ENCODE measurements around the gene ATP6AP1. TPM values are rescaled to one million over a fixed set of nuclear protein-coding genes. Genes with fewer than 3 reads are reported as not detected.

The ATP6AP1 gene
- total and polyA plus RNA-seq, 9 of the 15 experiments (the other 6 are each of a cell fraction or from before 2014, with no cell fraction given): 8.3 to 90.5 (median 52.9) TPM

DNA sequence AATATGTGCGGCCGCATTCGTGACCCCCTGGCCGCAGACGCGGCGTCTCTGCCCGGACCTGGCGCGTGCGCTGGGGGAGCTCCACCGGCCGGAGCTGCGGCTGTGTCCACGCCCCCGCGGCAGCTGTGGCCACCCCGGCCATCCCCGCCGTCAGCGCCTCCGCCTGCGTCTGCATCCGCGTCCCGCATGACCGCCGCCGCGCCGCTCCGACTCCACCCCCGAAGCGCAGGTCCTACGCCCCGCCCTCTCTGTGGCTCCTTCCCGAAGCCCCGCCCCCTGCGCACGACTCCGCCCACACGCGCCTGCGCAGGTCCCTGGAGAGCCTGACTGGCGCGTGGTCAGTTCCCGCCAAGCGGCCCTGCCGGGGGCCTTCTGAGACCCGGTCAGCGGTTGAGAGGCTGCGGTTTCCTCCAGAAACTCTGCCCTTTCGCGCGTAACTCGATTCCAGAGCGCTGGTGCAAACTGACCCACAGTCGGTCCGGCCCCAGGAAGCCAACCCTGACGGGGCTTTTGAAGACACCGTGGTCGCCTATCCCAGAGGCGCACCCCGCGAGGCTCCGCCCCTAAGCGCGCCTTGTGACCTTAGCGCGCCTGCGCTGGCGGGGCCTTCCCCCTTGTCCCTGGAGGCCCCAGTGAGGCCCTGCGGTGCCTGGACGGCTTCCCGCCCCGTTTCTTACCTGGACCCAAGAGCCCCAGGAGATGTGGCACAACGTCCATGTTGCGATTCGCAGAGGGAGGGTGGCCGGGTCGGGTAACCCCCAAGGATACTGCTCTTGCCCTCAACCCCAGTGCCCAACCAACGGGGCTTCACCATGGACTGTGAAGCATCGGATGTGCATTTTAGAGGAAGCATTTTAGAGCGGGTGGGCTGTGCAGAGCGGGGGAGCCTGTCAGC is 50.5 kb downstream of the ATP6AP1 start, which contains the start of gene LAGE3:
Gene LAGE3 (minus strand): TSS at position 554 of the 895 bp plus-strand sequence. CDS start 366 bp downstream, at position 188.
- H3K9me1 ChIP-seq (ENCODE audit: control insufficient read depth, insufficient read depth, low read length): no peaks in the 10 kb centered on the region
- peaks cover 20% of the 10 kb centered on the region for H3K79me2 ChIP-seq (ENCODE audit: control insufficient read depth, insufficient read depth, low read length)
- peak within 1 kb of the TSS; percentile 95 for H3K4me2 ChIP-seq (ENCODE audit: insufficient read depth, low read length)
- peak within 1 kb of the TSS; percentile 76 to 90 for H3K9ac ChIP-seq (ENCODE audit: insufficient read depth in 1 of 2, low read depth in 2 of 2, low read length in 2 of 2)
- DNase-seq (ENCODE audit: extremely low read depth in 1 of 4, low spot score in 3 of 4) (peak; percentile 87 to 95 (median 92)), ATAC-seq (peak; percentile 92), FAIRE-seq (peak; percentile 84)
- peak within 1 kb of the TSS; percentile 98 for H2AFZ ChIP-seq (ENCODE audit: low read depth, low read length)
- peaks cover 36 to 46% of the 10 kb centered on the region in 2 experiments for H3K4me1 ChIP-seq (replicated peaks in 1 of 2; ENCODE audit: control insufficient read depth in 2 of 2, insufficient read depth in 2 of 2, low read length in 2 of 2)
- BruUV-seq (replicated peaks): TSS peak; percentile 80
- under 1% methylated on average over 45 of the region's 85 CpGs for WGBS (ENCODE audit: insufficient coverage, low coverage, missing lambda C conversion rate)
- no peaks in the 10 kb centered on the region for H4K20me1 ChIP-seq (replicated peaks; ENCODE audit: control insufficient read depth, insufficient read depth, low read length)
- peak within 1 kb of the TSS; percentile 94 for H3K27ac ChIP-seq (ENCODE audit: extremely low read depth, low read depth, low read length)
- H3K36me3 ChIP-seq (ENCODE audit: control insufficient read depth, insufficient read depth, low read length): peaks cover 11% of the 10 kb centered on the region
- intact Hi-C loops (cut with micrococcal nuclease): loop anchor here (5.0 kb wide), 1 partner anchor 52 kb away; the partner anchor contains the start of gene ATP6AP1
- H3K27me3 ChIP-seq (ENCODE audit: control insufficient read depth in 2 of 2, insufficient read depth in 2 of 2, low read length in 2 of 2): no peaks in the 10 kb centered on the region
- in situ Hi-C loops (cut with MboI): no loop called here
- peak within 1 kb of the TSS; percentile 60 for H3K4me3 ChIP-seq
- H3K9me3 ChIP-seq (replicated peaks; ENCODE audit: control insufficient read depth, insufficient read depth, low read depth, low read length): no peaks in the 10 kb centered on the region
- CTCF ChIA-PET (ENCODE audit: low intra/inter-chr PET ratio): no interaction called here
- POLR2A ChIA-PET: interaction anchor here (0.6 to 1.4 kb wide), 9 partner anchors 9 to 78 kb away, joined by 3 to 11 read pairs (median 4); partner anchors contain the start of gene DNASE1L1
- no peak for TF ChIP-seq ZNF217 (CRISPR knock-in tag; IDR thresholded peaks at IDR 0.05)
- TF ChIP-seq ERF (CRISPR knock-in tag; IDR thresholded peaks at IDR 0.05): no peak
- TF ChIP-seq YY1 (IDR thresholded peaks at IDR 0.05; ENCODE audit: borderline replicate concordance in 1 of 3, control insufficient read depth in 1 of 3, extremely low read depth in 1 of 3, insufficient read depth in 3 of 3, insufficient read length in 1 of 3, insufficient replicate concordance in 2 of 3, low read depth in 1 of 3, low read length in 2 of 3): peak in 1 of 3 experiments; percentile 71
- no peak for TF ChIP-seq GTF2A2 (tag; IDR thresholded peaks at IDR 0.05)
- no peak for TF ChIP-seq POLR3A (IDR thresholded peaks at IDR 0.05; ENCODE audit: borderline replicate concordance, extremely low read depth, insufficient read depth, insufficient read length)
- no peak for TF ChIP-seq ZNF143 (CRISPR knock-in tag; IDR thresholded peaks at IDR 0.05)
- TF ChIP-seq, protein P1, sequence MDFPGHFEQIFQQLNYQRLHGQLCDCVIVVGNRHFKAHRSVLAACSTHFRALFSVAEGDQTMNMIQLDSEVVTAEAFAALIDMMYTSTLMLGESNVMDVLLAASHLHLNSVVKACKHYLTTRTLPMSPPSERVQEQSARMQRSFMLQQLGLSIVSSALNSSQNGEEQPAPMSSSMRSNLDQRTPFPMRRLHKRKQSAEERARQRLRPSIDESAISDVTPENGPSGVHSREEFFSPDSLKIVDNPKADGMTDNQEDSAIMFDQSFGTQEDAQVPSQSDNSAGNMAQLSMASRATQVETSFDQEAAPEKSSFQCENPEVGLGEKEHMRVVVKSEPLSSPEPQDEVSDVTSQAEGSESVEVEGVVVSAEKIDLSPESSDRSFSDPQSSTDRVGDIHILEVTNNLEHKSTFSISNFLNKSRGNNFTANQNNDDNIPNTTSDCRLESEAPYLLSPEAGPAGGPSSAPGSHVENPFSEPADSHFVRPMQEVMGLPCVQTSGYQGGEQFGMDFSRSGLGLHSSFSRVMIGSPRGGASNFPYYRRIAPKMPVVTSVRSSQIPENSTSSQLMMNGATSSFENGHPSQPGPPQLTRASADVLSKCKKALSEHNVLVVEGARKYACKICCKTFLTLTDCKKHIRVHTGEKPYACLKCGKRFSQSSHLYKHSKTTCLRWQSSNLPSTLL (IDR thresholded peaks at IDR 0.05): no peak
- TF ChIP-seq, protein P2, sequence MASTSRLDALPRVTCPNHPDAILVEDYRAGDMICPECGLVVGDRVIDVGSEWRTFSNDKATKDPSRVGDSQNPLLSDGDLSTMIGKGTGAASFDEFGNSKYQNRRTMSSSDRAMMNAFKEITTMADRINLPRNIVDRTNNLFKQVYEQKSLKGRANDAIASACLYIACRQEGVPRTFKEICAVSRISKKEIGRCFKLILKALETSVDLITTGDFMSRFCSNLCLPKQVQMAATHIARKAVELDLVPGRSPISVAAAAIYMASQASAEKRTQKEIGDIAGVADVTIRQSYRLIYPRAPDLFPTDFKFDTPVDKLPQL (IDR thresholded peaks at IDR 0.05; ENCODE audit: extremely low read depth, insufficient read length): no peak
- TF ChIP-seq, protein P3, sequence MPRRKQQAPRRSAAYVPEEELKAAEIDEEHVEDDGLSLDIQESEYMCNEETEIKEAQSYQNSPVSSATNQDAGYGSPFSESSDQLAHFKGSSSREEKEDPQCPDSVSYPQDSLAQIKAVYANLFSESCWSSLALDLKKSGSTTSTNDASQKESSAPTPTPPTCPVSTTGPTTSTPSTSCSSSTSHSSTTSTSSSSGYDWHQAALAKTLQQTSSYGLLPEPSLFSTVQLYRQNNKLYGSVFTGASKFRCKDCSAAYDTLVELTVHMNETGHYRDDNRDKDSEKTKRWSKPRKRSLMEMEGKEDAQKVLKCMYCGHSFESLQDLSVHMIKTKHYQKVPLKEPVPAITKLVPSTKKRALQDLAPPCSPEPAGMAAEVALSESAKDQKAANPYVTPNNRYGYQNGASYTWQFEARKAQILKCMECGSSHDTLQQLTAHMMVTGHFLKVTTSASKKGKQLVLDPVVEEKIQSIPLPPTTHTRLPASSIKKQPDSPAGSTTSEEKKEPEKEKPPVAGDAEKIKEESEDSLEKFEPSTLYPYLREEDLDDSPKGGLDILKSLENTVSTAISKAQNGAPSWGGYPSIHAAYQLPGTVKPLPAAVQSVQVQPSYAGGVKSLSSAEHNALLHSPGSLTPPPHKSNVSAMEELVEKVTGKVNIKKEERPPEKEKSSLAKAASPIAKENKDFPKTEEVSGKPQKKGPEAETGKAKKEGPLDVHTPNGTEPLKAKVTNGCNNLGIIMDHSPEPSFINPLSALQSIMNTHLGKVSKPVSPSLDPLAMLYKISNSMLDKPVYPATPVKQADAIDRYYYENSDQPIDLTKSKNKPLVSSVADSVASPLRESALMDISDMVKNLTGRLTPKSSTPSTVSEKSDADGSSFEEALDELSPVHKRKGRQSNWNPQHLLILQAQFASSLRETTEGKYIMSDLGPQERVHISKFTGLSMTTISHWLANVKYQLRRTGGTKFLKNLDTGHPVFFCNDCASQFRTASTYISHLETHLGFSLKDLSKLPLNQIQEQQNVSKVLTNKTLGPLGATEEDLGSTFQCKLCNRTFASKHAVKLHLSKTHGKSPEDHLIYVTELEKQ (CRISPR knock-in tag; IDR thresholded peaks at IDR 0.05): no peak
- TF ChIP-seq, protein P4, sequence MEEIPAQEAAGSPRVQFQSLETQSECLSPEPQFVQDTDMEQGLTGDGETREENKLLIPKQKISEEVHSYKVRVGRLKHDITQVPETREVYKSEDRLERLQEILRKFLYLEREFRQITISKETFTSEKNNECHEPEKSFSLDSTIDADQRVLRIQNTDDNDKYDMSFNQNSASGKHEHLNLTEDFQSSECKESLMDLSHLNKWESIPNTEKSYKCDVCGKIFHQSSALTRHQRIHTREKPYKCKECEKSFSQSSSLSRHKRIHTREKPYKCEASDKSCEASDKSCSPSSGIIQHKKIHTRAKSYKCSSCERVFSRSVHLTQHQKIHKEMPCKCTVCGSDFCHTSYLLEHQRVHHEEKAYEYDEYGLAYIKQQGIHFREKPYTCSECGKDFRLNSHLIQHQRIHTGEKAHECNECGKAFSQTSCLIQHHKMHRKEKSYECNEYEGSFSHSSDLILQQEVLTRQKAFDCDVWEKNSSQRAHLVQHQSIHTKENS (CRISPR knock-in tag; IDR thresholded peaks at IDR 0.05): no peak
- TF ChIP-seq KLF10 (CRISPR knock-in tag; IDR thresholded peaks at IDR 0.05): no peak

All from K562 (cell line).